Endometrial microvascular endothelial cells (primary cell): ENCODE results near the gene RFX6. TPM values are rescaled to one million over a fixed set of nuclear protein-coding genes. Genes with fewer than 3 reads are reported as not detected.
"Not testable (repeated sequence)": the region's sequence is repeated elsewhere in the genome, so short reads cannot be mapped to it uniquely, and the experiment has no call there.

Experiments used
- in situ Hi-C: cut with HindIII; loops from 2 replicates; pipeline ENCODE4 v1.10.0; 2017; ENCODE audit warnings: low sequenced_read_pairs, low pct_unique_long_range_greater_than_20kb; ENCODE audit errors: inconsistent ontology term
- total RNA-seq: library from RNA; depleted of rRNA; stranded (reverse); fragments of >200 nt; gene quantifications from one replicate; pipeline ENCODE4 v1.2.3, GENCODE V29; 2015; ENCODE audit errors: inconsistent ontology term

The RFX6 gene
- total RNA-seq = not detected

GRCh38 chr6:116876635-116877611, at the start of gene RFX6:
Gene RFX6, plus strand, starts transcription at chr6:116877242. Its CDS starts 34 bp downstream, at chr6:116877276.
- in situ Hi-C loops = no loop called here

GRCh38 chr6:116827561-116828240, 49.3 kb upstream of the RFX6 start:
- in situ Hi-C loops = no loop called here

- in situ Hi-C loops = no loop called here
Measured at GRCh38 chr6:116828983-116829382, 48.1 kb upstream of the RFX6 start, which contains the start of gene GPRC6A. Gene GPRC6A, minus strand, starts transcription at chr6:116829083. Its CDS starts 70 bp downstream, at chr6:116829013.

GRCh38 chr6:116834526-116834925, 42.5 kb upstream of the RFX6 start:
- in situ Hi-C loops = not testable (repeated sequence)

GRCh38 chr6:116836606-116837342, 40.3 kb upstream of the RFX6 start:
- in situ Hi-C loops = no loop called here

- in situ Hi-C loops = no loop called here
Measured at GRCh38 chr6:116840091-116840490, 37.0 kb upstream of the RFX6 start.

GRCh38 chr6:116842459-116842858, 34.6 kb upstream of the RFX6 start:
- in situ Hi-C loops = no loop called here

GRCh38 chr6:116847227-116847626, 29.8 kb upstream of the RFX6 start:
- in situ Hi-C loops = no loop called here

GRCh38 chr6:116858060-116858459, 19.0 kb upstream of the RFX6 start:
- in situ Hi-C loops = no loop called here

GRCh38 chr6:116859264-116859663, 17.8 kb upstream of the RFX6 start:
- in situ Hi-C loops = no loop called here

GRCh38 chr6:116866281-116866871, 10.7 kb upstream of the RFX6 start:
- in situ Hi-C loops = no loop called here

GRCh38 chr6:116872771-116873170, 4.3 kb upstream of the RFX6 start:
- in situ Hi-C loops = no loop called here

- in situ Hi-C loops = no loop called here
Measured at GRCh38 chr6:116876107-116876506, 935 bp upstream of the RFX6 start.

- in situ Hi-C loops = no loop called here
Measured at GRCh38 chr6:116877743-116878142, 701 bp downstream of the RFX6 start.

- in situ Hi-C loops = no loop called here
Measured at GRCh38 chr6:116881236-116881635, 4.2 kb downstream of the RFX6 start.

GRCh38 chr6:116883005-116883404, 6.0 kb downstream of the RFX6 start:
- in situ Hi-C loops = no loop called here

- in situ Hi-C loops = no loop called here
Measured at GRCh38 chr6:116884530-116884929, 7.5 kb downstream of the RFX6 start.

- in situ Hi-C loops = no loop called here
Measured at GRCh38 chr6:116887168-116887567, 10.1 kb downstream of the RFX6 start.

- in situ Hi-C loops = no loop called here
Measured at GRCh38 chr6:116887894-116888293, 10.9 kb downstream of the RFX6 start.
